ENCODE measurements around the gene NEURL1B.

The NEURL1B gene

GRCh38 chr5:172594867-172595466, 46.1 kb upstream of the NEURL1B start:
- Histone ChIP-seq H3K27ac (no peak overlapping the region), H3K4me3 (no peak overlapping the region)
- no peak for DNase-seq (ENCODE audit: low spot score)
- no peak for TF ChIP-seq CTCF (IDR thresholded peaks at IDR 0.05)

GRCh38 chr5:172595596-172596455, 45.2 kb upstream of the NEURL1B start:
- TF ChIP-seq CTCF (IDR thresholded peaks at IDR 0.05) = no peak
- H3K27ac ChIP-seq = no peak overlapping the region
- DNase-seq (ENCODE audit: low spot score) = no peak
- H3K4me3 ChIP-seq = no peak overlapping the region

- H3K4me3 ChIP-seq = no peak overlapping the region
- no peak overlapping the region for H3K27ac ChIP-seq
- DNase-seq (ENCODE audit: low spot score) = no peak
- no peak for TF ChIP-seq CTCF (IDR thresholded peaks at IDR 0.05)
These were observed 44.3 kb upstream of the NEURL1B start for GRCh38 chr5:172596638-172597231.

GRCh38 chr5:172597755-172598155, 43.3 kb upstream of the NEURL1B start:
- no peak for TF ChIP-seq CTCF (IDR thresholded peaks at IDR 0.05)
- no peak for DNase-seq (ENCODE audit: low spot score)
- Histone ChIP-seq H3K27ac (peak overlapping the region in 1 of 2 donors; percentile 47), H3K4me3 (no peak overlapping the region)

- H3K27ac ChIP-seq = peak overlapping the region in 1 of 2 donors; percentile 49
- no peak overlapping the region for H3K4me3 ChIP-seq
- no peak for TF ChIP-seq CTCF (IDR thresholded peaks at IDR 0.05)
- DNase-seq (ENCODE audit: low spot score) = no peak
These were observed 42.5 kb upstream of the NEURL1B start for GRCh38 chr5:172598251-172599203.

- Histone ChIP-seq H3K4me3 (no peak overlapping the region), H3K27ac (peak overlapping the region in 1 of 2 donors; percentile 49)
- TF ChIP-seq CTCF (IDR thresholded peaks at IDR 0.05) = no peak
- no peak for DNase-seq (ENCODE audit: low spot score)
These were observed 41.9 kb upstream of the NEURL1B start for GRCh38 chr5:172599204-172599567.

Measured in coronary artery (tissue), 2 donors.